Mesenchymal stem cell (in vitro differentiated cells and primary cell): Measurements from ENCODE around the gene AP2S1.

ENCODE experiments used
- DNase-seq: peaks from one replicate; pipeline ENCODE4 v3.0.0-alpha.2; 2013
- H2AFZ ChIP-seq: one replicate; pipeline ENCODE4 v1.6.1; 2013; ENCODE audit warnings: low read depth, mild to moderate bottlenecking, control low read depth, inconsistent platforms, low read length, moderate library complexity
- H2AK5ac ChIP-seq: 2 replicates; pipeline ENCODE4 v1.6.1; 2013; ENCODE audit warnings: low read length, moderate library complexity, mild to moderate bottlenecking, inconsistent platforms; ENCODE audit not compliant: severe bottlenecking
- H2BK120ac ChIP-seq: one replicate; pipeline ENCODE4 v1.6.1; 2013; ENCODE audit warnings: low read depth, mild to moderate bottlenecking, inconsistent platforms, low read length, moderate library complexity
- H2BK12ac ChIP-seq, 2 experiments: one replicate each; pipeline ENCODE4 v1.6.1; 2013; ENCODE audit warnings: inconsistent platforms in 2 of 2, low read length in 2 of 2, mild to moderate bottlenecking in 2 of 2, moderate library complexity in 2 of 2, control low read depth in 1 of 2
- H2BK15ac ChIP-seq: one replicate; pipeline ENCODE4 v1.6.1; 2013; ENCODE audit warnings: mild to moderate bottlenecking, low read depth, inconsistent platforms; ENCODE audit not compliant: poor library complexity, severe bottlenecking
- H2BK5ac ChIP-seq: 2 replicates; pipeline ENCODE4 v1.6.1; 2013; ENCODE audit warnings: low read depth, mild to moderate bottlenecking, low read length, control low read depth, inconsistent platforms; ENCODE audit not compliant: poor library complexity, severe bottlenecking
- H3K14ac ChIP-seq, 2 experiments: one replicate each; pipeline ENCODE4 v1.6.1; 2013; ENCODE audit warnings: inconsistent platforms in 2 of 2, low read length in 2 of 2, control low read depth in 1 of 2, mild to moderate bottlenecking in 1 of 2, moderate library complexity in 1 of 2
- H3K18ac ChIP-seq, 2 experiments: one replicate each; pipeline ENCODE4 v1.6.1; 2013; ENCODE audit warnings: inconsistent platforms in 2 of 2, low read length in 2 of 2, control low read depth in 1 of 2, low read depth in 1 of 2, mild to moderate bottlenecking in 1 of 2
- H3K23ac ChIP-seq, 2 experiments: one replicate each; pipeline ENCODE4 v1.6.1; 2013; ENCODE audit warnings: inconsistent platforms in 2 of 2, low read length in 2 of 2, mild to moderate bottlenecking in 2 of 2, moderate library complexity in 2 of 2, control low read depth in 1 of 2
- H3K27ac ChIP-seq: 2 replicates; pipeline ENCODE4 v1.5.1; 2013; ENCODE audit warnings: mild to moderate bottlenecking, moderate library complexity, low read length, control low read depth, inconsistent platforms; ENCODE audit not compliant: poor library complexity, severe bottlenecking
- H3K27me3 ChIP-seq, 2 experiments: 2 replicates each; pipeline versions ENCODE4 v1.6.1 to v1.7.0; 2013; ENCODE audit warnings: low read length in 2 of 2, mild to moderate bottlenecking in 2 of 2, moderate library complexity in 2 of 2, control low read depth in 1 of 2, inconsistent platforms in 1 of 2; ENCODE audit not compliant: control insufficient read depth in 1 of 2, insufficient read depth in 1 of 2
- H3K36me3 ChIP-seq, 2 experiments: 2 replicates each; pipeline versions ENCODE4 v1.6.1 to v1.7.0; 2013; ENCODE audit warnings: low read length in 2 of 2, control low read depth in 1 of 2, inconsistent platforms in 1 of 2, low read depth in 1 of 2, mild to moderate bottlenecking in 1 of 2; ENCODE audit not compliant: insufficient read depth in 2 of 2, control insufficient read depth in 1 of 2
- H3K4ac ChIP-seq, 2 experiments: one replicate each; pipeline ENCODE4 v1.6.1; 2013; ENCODE audit warnings: inconsistent platforms in 2 of 2, low read length in 2 of 2, mild to moderate bottlenecking in 2 of 2, moderate library complexity in 2 of 2, control low read depth in 1 of 2, low read depth in 1 of 2
- H3K4me1 ChIP-seq: 2 replicates; pipeline ENCODE4 v1.6.1; 2013; ENCODE audit warnings: low read depth, low read length, control low read depth; ENCODE audit not compliant: control insufficient read depth, insufficient read depth
- H3K4me2 ChIP-seq: 2 replicates; pipeline ENCODE4 v1.6.1; 2013; ENCODE audit warnings: low read length, mild to moderate bottlenecking, inconsistent platforms; ENCODE audit not compliant: poor library complexity, severe bottlenecking
- H3K4me3 ChIP-seq, 2 experiments: 2 replicates each; pipeline versions ENCODE4 v1.5.1 to v1.7.0; 2013; ENCODE audit warnings: low read length in 2 of 2, mild to moderate bottlenecking in 2 of 2, control low read depth in 1 of 2, low read depth in 1 of 2; ENCODE audit not compliant: insufficient read depth in 1 of 2
- H3K79me1 ChIP-seq: replicated peaks from 2 replicates; pipeline ENCODE4 v1.6.1; 2013; ENCODE audit warnings: mild to moderate bottlenecking, control low read depth, low read length, inconsistent platforms; ENCODE audit not compliant: poor library complexity, severe bottlenecking
- H3K9ac ChIP-seq: 2 replicates; pipeline ENCODE4 v1.7.0; 2013; ENCODE audit warnings: mild to moderate bottlenecking, low read length, moderate library complexity
- H3K9me3 ChIP-seq: 2 replicates; pipeline ENCODE4 v1.7.0; 2013; ENCODE audit warnings: mild to moderate bottlenecking, low read length; ENCODE audit not compliant: control insufficient read depth
- H4K8ac ChIP-seq: one replicate; pipeline ENCODE4 v1.6.1; 2013; ENCODE audit warnings: inconsistent platforms, mild to moderate bottlenecking, low read length, moderate library complexity
- H4K91ac ChIP-seq: one replicate; pipeline ENCODE4 v1.6.1; 2013; ENCODE audit warnings: mild to moderate bottlenecking, low read length, inconsistent platforms
- WGBS: methylation state at CpG from one replicate; pipeline ENCODE4 v1.1.7; 2013; ENCODE audit warnings: mixed read lengths; 5-methylcytosine and 5-hydroxymethylcytosine counted together

Gene AP2S1

DNA sequence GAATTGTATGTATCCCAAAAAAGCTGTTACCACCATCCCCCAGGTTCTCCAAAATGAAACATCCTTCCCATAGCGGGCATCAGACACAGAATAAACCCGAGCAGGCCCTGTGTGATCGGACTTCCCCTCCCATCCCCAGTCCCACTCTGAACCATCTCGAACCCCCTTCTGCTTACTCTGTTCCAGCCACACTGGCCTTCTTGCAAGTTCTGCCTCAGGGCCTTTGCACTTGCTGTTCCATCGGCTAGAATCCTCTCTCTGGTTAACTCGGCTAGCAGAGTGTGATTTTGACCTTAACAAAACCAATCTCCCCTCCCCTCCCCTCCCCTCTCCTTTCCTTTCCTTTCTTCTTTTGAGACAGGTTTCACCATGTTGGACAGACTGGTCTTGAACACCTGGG lies 15.7 kb downstream of the AP2S1 start:
- Histone ChIP-seq H2AK5ac (no peak overlapping the region), H3K27me3 (no peaks in the 10 kb centered on the region), H2BK5ac (no peak overlapping the region), H3K36me3 (peaks cover 39 to 46% of the 10 kb centered on the region in 2 experiments), H2AFZ (no peak overlapping the region), H3K23ac (no peak overlapping the region), H4K8ac (peak overlapping the region; percentile 54), H3K27ac (no peak overlapping the region), H3K4me3 (no peak overlapping the region), H3K4ac (no peak overlapping the region), H2BK120ac (no peak overlapping the region), H2BK12ac (no peak overlapping the region), H3K9me3 (no peaks in the 10 kb centered on the region), H2BK15ac (no peak overlapping the region), H4K91ac (no peak overlapping the region), H3K4me2 (no peak overlapping the region), H3K4me1 (peaks cover 1% of the 10 kb centered on the region), H3K14ac (no peak overlapping the region), H3K9ac (no peak overlapping the region), H3K79me1 (peaks cover 14% of the 10 kb centered on the region), H3K18ac (no peak overlapping the region)
- DNase-seq = no peak
- WGBS = 98% methylated on average over 6 of the region's 6 CpGs

DNA sequence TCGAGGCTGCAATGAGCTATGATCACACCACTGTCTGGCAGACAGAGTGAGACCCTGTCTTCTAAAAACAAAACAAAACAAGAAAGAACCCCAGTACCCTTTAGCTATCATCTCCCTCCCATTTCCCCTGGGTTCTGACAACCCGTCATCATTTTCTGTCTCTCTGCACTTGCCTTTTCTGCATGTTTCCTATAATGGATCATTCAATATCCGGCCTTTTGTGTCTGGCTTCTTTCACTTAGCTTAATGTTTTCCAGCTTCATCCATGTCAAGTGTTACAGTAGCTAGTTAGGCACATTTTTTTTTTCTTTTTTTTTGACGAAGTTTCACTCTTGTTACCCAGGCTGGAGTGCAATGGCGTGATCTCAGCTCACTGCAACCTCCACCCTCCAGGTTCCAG lies 16.5 kb downstream of the AP2S1 start:
- Histone ChIP-seq H3K9me3 (no peaks in the 10 kb centered on the region), H3K27ac (no peak overlapping the region), H3K18ac (no peak overlapping the region), H2AK5ac (no peak overlapping the region), H3K4me1 (peaks cover 4% of the 10 kb centered on the region), H3K9ac (no peak overlapping the region), H4K8ac (peak overlapping the region; percentile 23), H2BK15ac (no peak overlapping the region), H3K4ac (no peak overlapping the region), H2BK12ac (no peak overlapping the region), H2BK5ac (no peak overlapping the region), H3K36me3 (peaks cover 31 to 37% of the 10 kb centered on the region in 2 experiments), H2AFZ (no peak overlapping the region), H2BK120ac (no peak overlapping the region), H3K4me3 (no peak overlapping the region), H3K23ac (no peak overlapping the region), H3K14ac (no peak overlapping the region), H3K79me1 (peaks cover 9% of the 10 kb centered on the region), H3K27me3 (no peaks in the 10 kb centered on the region), H4K91ac (no peak overlapping the region), H3K4me2 (no peak overlapping the region)
- WGBS = 87% methylated on average over 5 of the region's 5 CpGs
- DNase-seq = no peak

DNA sequence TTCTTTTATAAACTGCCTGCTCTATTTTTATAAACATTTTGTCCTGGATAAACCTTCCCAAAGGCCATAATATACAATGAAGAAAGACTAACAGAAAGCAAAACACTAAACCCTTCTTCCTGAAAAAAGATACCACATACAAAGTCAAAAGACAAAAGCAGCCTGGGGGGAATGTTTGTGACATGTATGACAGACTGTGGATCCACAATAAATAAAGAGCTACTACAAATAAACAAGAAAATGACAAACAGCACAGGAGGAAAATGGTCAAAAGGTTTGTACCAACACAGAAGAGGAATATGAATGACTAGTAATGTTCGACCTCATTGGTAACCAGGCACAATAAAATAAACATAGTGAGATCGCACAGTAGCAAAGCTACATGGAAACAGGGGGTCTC lies 19.8 kb downstream of the AP2S1 start:
- Histone ChIP-seq H2BK12ac (no peak overlapping the region), H4K91ac (no peak overlapping the region), H2AFZ (no peak overlapping the region), H2BK15ac (no peak overlapping the region), H3K4me3 (no peak overlapping the region), H3K9ac (no peak overlapping the region), H4K8ac (no peak overlapping the region), H3K4me2 (no peak overlapping the region), H3K18ac (no peak overlapping the region), H2BK5ac (no peak overlapping the region), H3K36me3 (peaks cover 10 to 12% of the 10 kb centered on the region in 2 experiments), H3K23ac (no peak overlapping the region), H3K79me1 (no peaks in the 10 kb centered on the region), H3K27ac (no peak overlapping the region), H3K9me3 (no peaks in the 10 kb centered on the region), H3K4ac (no peak overlapping the region), H3K4me1 (peaks cover 4% of the 10 kb centered on the region), H3K14ac (no peak overlapping the region), H2BK120ac (no peak overlapping the region), H2AK5ac (no peak overlapping the region), H3K27me3 (no peaks in the 10 kb centered on the region)
- WGBS = 97% methylated on average over 2 of the region's 2 CpGs
- peak; percentile 58 for DNase-seq

DNA sequence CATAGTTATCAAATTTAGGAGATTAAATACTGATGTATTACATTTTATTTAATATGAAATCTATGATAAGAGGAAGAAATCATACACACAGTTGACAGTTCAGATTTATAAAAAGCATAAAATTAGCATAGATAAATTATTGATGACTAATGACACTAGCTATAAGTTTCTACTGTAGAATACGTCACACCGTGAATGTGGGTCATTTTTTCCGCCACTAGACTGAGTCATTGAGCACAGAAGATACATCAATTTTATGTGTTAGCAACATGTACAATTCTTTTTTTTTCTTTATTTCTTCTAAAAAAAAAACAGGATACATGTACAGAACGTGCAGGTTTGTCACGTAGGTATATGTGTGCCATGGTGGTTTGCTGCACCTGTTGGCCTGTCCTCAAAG lies 22.2 kb downstream of the AP2S1 start:
- whole genome bisulfite sequencing = 59% methylated on average over 5 of the region's 5 CpGs
- Histone ChIP-seq H2BK120ac (no peak overlapping the region), H3K9ac (no peak overlapping the region), H3K27ac (no peak overlapping the region), H3K23ac (no peak overlapping the region), H3K4me1 (peaks cover 4% of the 10 kb centered on the region), H3K36me3 (no peaks in the 10 kb centered on the region), H2AFZ (no peak overlapping the region), H3K4ac (no peak overlapping the region), H2BK12ac (no peak overlapping the region), H2AK5ac (no peak overlapping the region), H3K79me1 (no peaks in the 10 kb centered on the region), H2BK5ac (no peak overlapping the region), H3K18ac (no peak overlapping the region), H3K4me3 (no peak overlapping the region), H3K4me2 (no peak overlapping the region), H3K9me3 (no peaks in the 10 kb centered on the region), H3K27me3 (no peaks in the 10 kb centered on the region), H3K14ac (no peak overlapping the region), H2BK15ac (no peak overlapping the region), H4K91ac (no peak overlapping the region), H4K8ac (no peak overlapping the region)
- DNase-seq = peak; percentile 84
